ENCODE data around the gene CYP24A1. TPM values are rescaled to one million over a fixed set of nuclear protein-coding genes. Genes with fewer than 3 reads are reported as not detected.

Gene CYP24A1
- polyA plus RNA-seq, 1 of the 3 experiments (the other 2 are of a cell fraction), result 8.8 TPM

DNA sequence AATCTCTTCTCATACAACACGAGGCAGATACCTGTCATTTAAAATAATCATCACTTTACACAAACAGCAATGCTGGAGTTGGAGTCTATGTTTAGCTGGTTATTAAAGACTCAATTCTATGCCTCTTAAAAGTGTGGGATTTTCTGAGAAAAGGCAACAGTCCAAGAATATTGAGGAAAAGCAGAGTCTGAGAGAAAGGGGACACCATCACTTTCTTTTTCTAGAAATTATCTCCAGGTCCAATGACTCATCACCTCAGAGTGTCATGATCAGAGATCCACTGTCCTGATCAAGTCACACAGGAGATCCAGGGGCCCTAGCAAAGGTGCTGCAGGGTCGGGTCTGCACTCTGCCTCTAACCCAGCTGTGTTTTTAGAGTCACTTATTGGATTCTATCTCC lies 8.0 kb downstream of the CYP24A1 start:
- Histone ChIP-seq H3K79me2 (ENCODE audit: insufficient read depth) (no peaks in the 10 kb centered on the region), H3F3A (replicated peaks; ENCODE audit: insufficient read depth) (peaks cover 6% of the 10 kb centered on the region), H3K9me2 (no peaks in the 10 kb centered on the region), H3K4me3 (ENCODE audit: low read depth in 2 of 2, low read length in 1 of 2) (no peak overlapping the region), H3K27ac (ENCODE audit: low read depth in 2 of 2, low read length in 1 of 2) (no peak overlapping the region), H4K20me1 (ENCODE audit: insufficient read depth) (no peaks in the 10 kb centered on the region), H3K9me3 (no peaks in the 10 kb centered on the region), H3K27me3 (ENCODE audit: insufficient read depth) (no peaks in the 10 kb centered on the region), H2AFZ (ENCODE audit: low read depth) (no peak overlapping the region), H3K4me2 (no peak overlapping the region), H3K36me3 (replicated peaks in 1 of 2; ENCODE audit: control insufficient read depth in 1 of 2, insufficient read depth in 2 of 2, low read length in 1 of 2) (no peaks in the 10 kb centered on the region), H3K4me1 (ENCODE audit: control insufficient read depth in 1 of 2, insufficient read depth in 2 of 2, low read depth in 1 of 2, low read length in 1 of 2) (peaks cover 0 to 10% of the 10 kb centered on the region in 2 experiments; a peak in 2 of 4 replicates), H3K9ac (no peak overlapping the region)
- WGBS (ENCODE audit: low lambda C conversion rate), result 15% methylated on average over 1 of the region's 2 CpGs
- DNase-seq, result no peak
- CTCF ChIA-PET, result interaction anchor here (1.0 kb wide), 1 partner anchor 11 kb away, joined by 3 read pairs; no protein-coding TSS in a partner anchor
- POLR2A ChIA-PET, result no interaction called here
- TF ChIP-seq JUND (IDR thresholded peaks at IDR 0.05), result no peak
- TF ChIP-seq YY1 (IDR thresholded peaks at IDR 0.05; ENCODE audit: low read depth), result no peak
- TF ChIP-seq NFIC (IDR thresholded peaks at IDR 0.05; ENCODE audit: borderline replicate concordance), result no peak
- no peak for TF ChIP-seq ELF1 (IDR thresholded peaks at IDR 0.05)
- TF ChIP-seq GATA2 (CRISPR knock-in tag; IDR thresholded peaks at IDR 0.05), result no peak
- no peak for TF ChIP-seq IRF3 (IDR thresholded peaks at IDR 0.05; ENCODE audit: low read depth, low read length)

DNA sequence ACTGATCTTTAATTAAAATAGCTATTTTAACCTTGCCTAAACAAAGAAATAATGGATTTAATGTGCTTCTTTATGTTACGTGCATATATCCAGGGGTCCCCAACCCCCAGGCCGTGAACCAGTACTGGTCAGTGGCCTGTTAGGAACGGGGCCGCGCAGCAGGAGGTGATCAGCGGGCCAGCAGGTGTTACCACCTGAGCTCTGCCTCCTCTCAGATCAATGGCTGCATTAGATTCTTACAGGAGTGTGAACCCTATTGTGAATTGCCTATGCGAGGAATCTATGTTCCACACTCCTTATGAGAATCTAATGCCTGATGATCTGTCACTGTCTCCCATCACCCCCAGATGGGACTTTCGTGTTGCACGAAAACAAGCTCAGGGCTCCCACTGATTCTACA lies 8.8 kb downstream of the CYP24A1 start:
- no peak for DNase-seq
- CTCF ChIA-PET, result no interaction called here
- no peaks in the 10 kb centered on the region for H3K9me2 ChIP-seq
- H2AFZ ChIP-seq (ENCODE audit: low read depth), result no peak overlapping the region
- H3K9ac ChIP-seq, result no peak overlapping the region
- no peaks in the 10 kb centered on the region for H3K79me2 ChIP-seq (ENCODE audit: insufficient read depth)
- 69% methylated on average over 8 of the region's 9 CpGs for WGBS (ENCODE audit: low lambda C conversion rate)
- no peaks in the 10 kb centered on the region for H3F3A ChIP-seq (replicated peaks; ENCODE audit: insufficient read depth)
- H3K27ac ChIP-seq (ENCODE audit: low read depth in 2 of 2, low read length in 1 of 2), result no peak overlapping the region
- H3K4me3 ChIP-seq (ENCODE audit: low read depth in 2 of 2, low read length in 1 of 2), result no peak overlapping the region
- H3K9me3 ChIP-seq, result no peaks in the 10 kb centered on the region
- no peaks in the 10 kb centered on the region for H3K36me3 ChIP-seq (replicated peaks in 1 of 2; ENCODE audit: control insufficient read depth in 1 of 2, insufficient read depth in 2 of 2, low read length in 1 of 2)
- H3K27me3 ChIP-seq (ENCODE audit: insufficient read depth), result no peaks in the 10 kb centered on the region
- POLR2A ChIA-PET, result no interaction called here
- TF ChIP-seq CHD2 (IDR thresholded peaks at IDR 0.05; ENCODE audit: low read length, partially characterized antibody) (no peak), NRF1 (IDR thresholded peaks at IDR 0.05; ENCODE audit: low read depth, low read length) (no peak), EZH2phosphoT487 (IDR thresholded peaks at IDR 0.05; ENCODE audit: borderline replicate concordance, low read depth) (no peak), NFIC (IDR thresholded peaks at IDR 0.05; ENCODE audit: borderline replicate concordance) (no peak), IRF3 (IDR thresholded peaks at IDR 0.05; ENCODE audit: low read depth, low read length) (no peak), GATA2 (CRISPR knock-in tag; IDR thresholded peaks at IDR 0.05) (no peak), FOSL2 (IDR thresholded peaks at IDR 0.05; ENCODE audit: borderline replicate concordance, low read depth) (no peak), GABPA (IDR thresholded peaks at IDR 0.05; ENCODE audit: low read depth) (no peak), FOXM1 (IDR thresholded peaks at IDR 0.05; ENCODE audit: low read depth) (no peak), TAF1 (IDR thresholded peaks at IDR 0.05; ENCODE audit: borderline replicate concordance, low read depth, low read length) (no peak), SMC3 (IDR thresholded peaks at IDR 0.05; ENCODE audit: low read depth, low read length) (no peak), RAD21 (IDR thresholded peaks at IDR 0.05; ENCODE audit: low read length) (no peak), MEF2A (IDR thresholded peaks at IDR 0.05; ENCODE audit: borderline replicate concordance, low read depth) (no peak), TCF12 (IDR thresholded peaks at IDR 0.05) (no peak), YY1 (IDR thresholded peaks at IDR 0.05; ENCODE audit: low read depth) (no peak)
- TF ChIP-seq, protein P1, sequence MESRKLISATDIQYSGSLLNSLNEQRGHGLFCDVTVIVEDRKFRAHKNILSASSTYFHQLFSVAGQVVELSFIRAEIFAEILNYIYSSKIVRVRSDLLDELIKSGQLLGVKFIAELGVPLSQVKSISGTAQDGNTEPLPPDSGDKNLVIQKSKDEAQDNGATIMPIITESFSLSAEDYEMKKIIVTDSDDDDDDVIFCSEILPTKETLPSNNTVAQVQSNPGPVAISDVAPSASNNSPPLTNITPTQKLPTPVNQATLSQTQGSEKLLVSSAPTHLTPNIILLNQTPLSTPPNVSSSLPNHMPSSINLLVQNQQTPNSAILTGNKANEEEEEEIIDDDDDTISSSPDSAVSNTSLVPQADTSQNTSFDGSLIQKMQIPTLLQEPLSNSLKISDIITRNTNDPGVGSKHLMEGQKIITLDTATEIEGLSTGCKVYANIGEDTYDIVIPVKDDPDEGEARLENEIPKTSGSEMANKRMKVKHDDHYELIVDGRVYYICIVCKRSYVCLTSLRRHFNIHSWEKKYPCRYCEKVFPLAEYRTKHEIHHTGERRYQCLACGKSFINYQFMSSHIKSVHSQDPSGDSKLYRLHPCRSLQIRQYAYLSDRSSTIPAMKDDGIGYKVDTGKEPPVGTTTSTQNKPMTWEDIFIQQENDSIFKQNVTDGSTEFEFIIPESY (IDR thresholded peaks at IDR 0.05; ENCODE audit: borderline replicate concordance, low read depth), result no peak
- H3K4me2 ChIP-seq, result no peak overlapping the region
- H3K4me1 ChIP-seq (ENCODE audit: control insufficient read depth in 1 of 2, insufficient read depth in 2 of 2, low read depth in 1 of 2, low read length in 1 of 2), result peaks cover 0 to 10% of the 10 kb centered on the region in 2 experiments; a peak in 2 of 4 replicates
- H4K20me1 ChIP-seq (ENCODE audit: insufficient read depth), result no peaks in the 10 kb centered on the region

Data from SK-N-SH (cell line).